Eye (tissue), 1 donor: ENCODE results near the gene AGFG2.
"Not testable (repeated sequence)": the region's sequence is repeated elsewhere in the genome, so short reads cannot be mapped to it uniquely, and the experiment has no call there.

ENCODE experiments used
- DNase-seq: peaks from one replicate; pipeline ENCODE4 v3.0.0-alpha.2; 2015

Gene AGFG2

GRCh38 chr7:100555701-100556100 is 16.7 kb downstream of the AGFG2 start:
- DNase-seq, result no peak

GRCh38 chr7:100556541-100556940 is 17.5 kb downstream of the AGFG2 start:
- DNase-seq, result no peak

- no peak for DNase-seq
These were observed 20.1 kb downstream of the AGFG2 start for GRCh38 chr7:100559127-100559526.

GRCh38 chr7:100561491-100562194 is 22.6 kb downstream of the AGFG2 start:
- DNase-seq, result no peak

- DNase-seq, result no peak
These were observed 23.4 kb downstream of the AGFG2 start for GRCh38 chr7:100562195-100563099.

GRCh38 chr7:100563100-100563564 is 24.1 kb downstream of the AGFG2 start:
- no peak for DNase-seq

- DNase-seq, result peak; percentile 88
These were observed 24.9 kb downstream of the AGFG2 start for GRCh38 chr7:100563809-100564400.

GRCh38 chr7:100564405-100564804 is 25.4 kb downstream of the AGFG2 start:
- not testable (repeated sequence) for DNase-seq

GRCh38 chr7:100565133-100565571 is 26.1 kb downstream of the AGFG2 start:
- DNase-seq, result no peak

- no peak for DNase-seq
These were observed 27.1 kb downstream of the AGFG2 start for GRCh38 chr7:100566018-100566531.

GRCh38 chr7:100567031-100567730 is 28.2 kb downstream of the AGFG2 start:
- no peak for DNase-seq

GRCh38 chr7:100567751-100568175 is 28.8 kb downstream of the AGFG2 start:
- DNase-seq, result no peak

- DNase-seq, result no peak
These were observed 29.3 kb downstream of the AGFG2 start for GRCh38 chr7:100568176-100568895.

- DNase-seq, result peak; percentile 80
These were observed 30.2 kb downstream of the AGFG2 start for GRCh38 chr7:100568896-100569844.

GRCh38 chr7:100570954-100571828 is 32.2 kb downstream of the AGFG2 start:
- peak; percentile 40 for DNase-seq

GRCh38 chr7:100571829-100572116 is 32.8 kb downstream of the AGFG2 start:
- no peak for DNase-seq

GRCh38 chr7:100572281-100572948 is 33.4 kb downstream of the AGFG2 start:
- no peak for DNase-seq

- no peak for DNase-seq
These were observed 34.1 kb downstream of the AGFG2 start for GRCh38 chr7:100572949-100573675.
